HepG2 (cell line): ENCODE data around the gene MARK2. TPM values are rescaled to one million over a fixed set of nuclear protein-coding genes. Genes with fewer than 3 reads are reported as not detected.

ENCODE experiments used
- AGO2 ChIP-seq: fragments of 200-400 bp; formaldehyde crosslinking; optimal IDR thresholded peaks from 2 replicates; pipeline ENCODE3; 2017; ENCODE audit warnings: mild to moderate bottlenecking, low read depth, low read length, moderate library complexity
- NFYC ChIP-seq: IDR thresholded peaks from 2 replicates; pipeline ENCODE4 v1.6.1; 2016; ENCODE audit warnings: missing genetic modification reagents, missing compliant biosample characterization
- SMYD3 ChIP-seq: sonication (generic); formaldehyde crosslinking; IDR thresholded peaks from 2 replicates; pipeline ENCODE4 v1.8.1; 2023; ENCODE audit warnings: mild to moderate bottlenecking, missing genetic modification reagents
- SP140L ChIP-seq: sonication (generic); formaldehyde crosslinking; IDR thresholded peaks from 2 replicates; pipeline ENCODE4 v1.4.0; 2020; ENCODE audit warnings: missing genetic modification reagents, borderline replicate concordance
- SRY ChIP-seq: sonication (generic); formaldehyde crosslinking; IDR thresholded peaks from 2 replicates; pipeline ENCODE4 v1.8.0; 2022; ENCODE audit warnings: mild to moderate bottlenecking, missing genetic modification reagents
- TEAD2 ChIP-seq: sonication (generic); formaldehyde crosslinking; IDR thresholded peaks from 2 replicates; pipeline ENCODE4 v1.9.0; 2021; ENCODE audit warnings: missing genetic modification reagents
- polyA plus RNA-seq, 8 experiments: library from polyadenylated mRNA; depleted of rRNA in 3 of 8; stranded (reverse) in 7 of 8; unstranded in 1 of 8; fragments of >200 nt; fragmentation: Illumina TruSeq in 4 of 8; extraction: Trizol in 4 of 8; gene quantifications; 2 replicates each; pipeline versions ENCODE4 v1.2.1 to v1.2.3, GENCODE V29; 2011 to 2016; ENCODE audit warnings: low read depth in 4 of 8, missing spikeins in 1 of 8, mixed read lengths in 1 of 8; ENCODE audit not compliant: insufficient read depth in 1 of 8
- total RNA-seq, 5 experiments: library from RNA; depleted of rRNA; stranded (reverse); fragments of >200 nt; fragmentation: Illumina TruSeq; extraction: Trizol; gene quantifications; 2 replicates each; pipeline ENCODE4 v1.2.3, GENCODE V29; 2016; ENCODE audit warnings: low read depth in 1 of 5
- TF ChIP-seq, protein P1 (sequence below), 2 experiments: sonication (generic) in 1 of 2; formaldehyde crosslinking in 1 of 2; IDR thresholded peaks; 2 replicates each; pipeline versions ENCODE4 v1.4.0 to v1.6.1; 2018 to 2020; ENCODE audit warnings: missing genetic modification reagents in 2 of 2, borderline replicate concordance in 1 of 2, low read depth in 1 of 2, mild to moderate bottlenecking in 1 of 2, missing biosample characterization in 1 of 2
- TF ChIP-seq, protein P2 (sequence below): sonication (generic); formaldehyde crosslinking; IDR thresholded peaks from 2 replicates; pipeline ENCODE4 v1.5.0; 2020; ENCODE audit warnings: missing genetic modification reagents
- TF ChIP-seq, protein P3 (sequence below): IDR thresholded peaks from 2 replicates; pipeline ENCODE4 v1.6.1; 2016
- TF ChIP-seq, protein P4 (sequence below): sonication (generic); formaldehyde crosslinking; IDR thresholded peaks from 2 replicates; pipeline ENCODE4 v1.5.0; 2020; ENCODE audit warnings: mild to moderate bottlenecking, missing genetic modification reagents, borderline replicate concordance
- TF ChIP-seq, protein P5 (sequence below): sonication (generic); formaldehyde crosslinking; IDR thresholded peaks from 2 replicates; pipeline ENCODE4 v1.4.0; 2020; ENCODE audit warnings: missing genetic modification reagents, borderline replicate concordance

MARK2 gene
- total and polyA plus RNA-seq, 2 of the 13 experiments (the other 11 are each of a cell fraction or from before 2014, with no cell fraction given): 13.5 to 13.9 TPM

GRCh38 chr11:63862923-63863322 is 24.0 kb downstream of the MARK2 start (continued):
- TF ChIP-seq, protein P1, sequence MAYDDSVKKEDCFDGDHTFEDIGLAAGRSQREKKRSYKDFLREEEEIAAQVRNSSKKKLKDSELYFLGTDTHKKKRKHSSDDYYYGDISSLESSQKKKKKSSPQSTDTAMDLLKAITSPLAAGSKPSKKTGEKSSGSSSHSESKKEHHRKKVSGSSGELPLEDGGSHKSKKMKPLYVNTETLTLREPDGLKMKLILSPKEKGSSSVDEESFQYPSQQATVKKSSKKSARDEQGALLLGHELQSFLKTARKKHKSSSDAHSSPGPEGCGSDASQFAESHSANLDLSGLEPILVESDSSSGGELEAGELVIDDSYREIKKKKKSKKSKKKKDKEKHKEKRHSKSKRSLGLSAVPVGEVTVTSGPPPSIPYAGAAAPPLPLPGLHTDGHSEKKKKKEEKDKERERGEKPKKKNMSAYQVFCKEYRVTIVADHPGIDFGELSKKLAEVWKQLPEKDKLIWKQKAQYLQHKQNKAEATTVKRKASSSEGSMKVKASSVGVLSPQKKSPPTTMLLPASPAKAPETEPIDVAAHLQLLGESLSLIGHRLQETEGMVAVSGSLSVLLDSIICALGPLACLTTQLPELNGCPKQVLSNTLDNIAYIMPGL (CRISPR knock-in tag; IDR thresholded peaks at IDR 0.05; ENCODE audit: borderline replicate concordance in 1 of 2, low read depth in 1 of 2): 0 out of 4 replicates have a peak, but pooled peaks of 1 of the 2 experiments have one; percentile 31
- TF ChIP-seq, protein P2, sequence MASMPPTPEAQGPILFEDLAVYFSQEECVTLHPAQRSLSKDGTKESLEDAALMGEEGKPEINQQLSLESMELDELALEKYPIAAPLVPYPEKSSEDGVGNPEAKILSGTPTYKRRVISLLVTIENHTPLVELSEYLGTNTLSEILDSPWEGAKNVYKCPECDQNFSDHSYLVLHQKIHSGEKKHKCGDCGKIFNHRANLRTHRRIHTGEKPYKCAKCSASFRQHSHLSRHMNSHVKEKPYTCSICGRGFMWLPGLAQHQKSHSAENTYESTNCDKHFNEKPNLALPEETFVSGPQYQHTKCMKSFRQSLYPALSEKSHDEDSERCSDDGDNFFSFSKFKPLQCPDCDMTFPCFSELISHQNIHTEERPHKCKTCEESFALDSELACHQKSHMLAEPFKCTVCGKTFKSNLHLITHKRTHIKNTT (CRISPR knock-in tag): no peak
- TF ChIP-seq AGO2: no peak
- TF ChIP-seq NFYC (CRISPR knock-in tag): no peak
- TF ChIP-seq, protein P3, sequence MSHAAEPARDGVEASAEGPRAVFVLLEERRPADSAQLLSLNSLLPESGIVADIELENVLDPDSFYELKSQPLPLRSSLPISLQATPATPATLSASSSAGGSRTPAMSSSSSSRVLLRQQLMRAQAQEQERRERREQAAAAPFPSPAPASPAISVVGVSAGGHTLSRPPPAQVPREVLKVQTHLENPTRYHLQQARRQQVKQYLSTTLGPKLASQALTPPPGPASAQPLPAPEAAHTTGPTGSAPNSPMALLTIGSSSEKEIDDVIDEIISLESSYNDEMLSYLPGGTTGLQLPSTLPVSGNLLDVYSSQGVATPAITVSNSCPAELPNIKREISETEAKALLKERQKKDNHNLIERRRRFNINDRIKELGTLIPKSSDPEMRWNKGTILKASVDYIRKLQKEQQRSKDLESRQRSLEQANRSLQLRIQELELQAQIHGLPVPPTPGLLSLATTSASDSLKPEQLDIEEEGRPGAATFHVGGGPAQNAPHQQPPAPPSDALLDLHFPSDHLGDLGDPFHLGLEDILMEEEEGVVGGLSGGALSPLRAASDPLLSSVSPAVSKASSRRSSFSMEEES (CRISPR knock-in tag): 0 out of 2 replicates have a peak, but pooled peaks have one; percentile 29
- TF ChIP-seq SRY: no peak
- TF ChIP-seq, protein P4, sequence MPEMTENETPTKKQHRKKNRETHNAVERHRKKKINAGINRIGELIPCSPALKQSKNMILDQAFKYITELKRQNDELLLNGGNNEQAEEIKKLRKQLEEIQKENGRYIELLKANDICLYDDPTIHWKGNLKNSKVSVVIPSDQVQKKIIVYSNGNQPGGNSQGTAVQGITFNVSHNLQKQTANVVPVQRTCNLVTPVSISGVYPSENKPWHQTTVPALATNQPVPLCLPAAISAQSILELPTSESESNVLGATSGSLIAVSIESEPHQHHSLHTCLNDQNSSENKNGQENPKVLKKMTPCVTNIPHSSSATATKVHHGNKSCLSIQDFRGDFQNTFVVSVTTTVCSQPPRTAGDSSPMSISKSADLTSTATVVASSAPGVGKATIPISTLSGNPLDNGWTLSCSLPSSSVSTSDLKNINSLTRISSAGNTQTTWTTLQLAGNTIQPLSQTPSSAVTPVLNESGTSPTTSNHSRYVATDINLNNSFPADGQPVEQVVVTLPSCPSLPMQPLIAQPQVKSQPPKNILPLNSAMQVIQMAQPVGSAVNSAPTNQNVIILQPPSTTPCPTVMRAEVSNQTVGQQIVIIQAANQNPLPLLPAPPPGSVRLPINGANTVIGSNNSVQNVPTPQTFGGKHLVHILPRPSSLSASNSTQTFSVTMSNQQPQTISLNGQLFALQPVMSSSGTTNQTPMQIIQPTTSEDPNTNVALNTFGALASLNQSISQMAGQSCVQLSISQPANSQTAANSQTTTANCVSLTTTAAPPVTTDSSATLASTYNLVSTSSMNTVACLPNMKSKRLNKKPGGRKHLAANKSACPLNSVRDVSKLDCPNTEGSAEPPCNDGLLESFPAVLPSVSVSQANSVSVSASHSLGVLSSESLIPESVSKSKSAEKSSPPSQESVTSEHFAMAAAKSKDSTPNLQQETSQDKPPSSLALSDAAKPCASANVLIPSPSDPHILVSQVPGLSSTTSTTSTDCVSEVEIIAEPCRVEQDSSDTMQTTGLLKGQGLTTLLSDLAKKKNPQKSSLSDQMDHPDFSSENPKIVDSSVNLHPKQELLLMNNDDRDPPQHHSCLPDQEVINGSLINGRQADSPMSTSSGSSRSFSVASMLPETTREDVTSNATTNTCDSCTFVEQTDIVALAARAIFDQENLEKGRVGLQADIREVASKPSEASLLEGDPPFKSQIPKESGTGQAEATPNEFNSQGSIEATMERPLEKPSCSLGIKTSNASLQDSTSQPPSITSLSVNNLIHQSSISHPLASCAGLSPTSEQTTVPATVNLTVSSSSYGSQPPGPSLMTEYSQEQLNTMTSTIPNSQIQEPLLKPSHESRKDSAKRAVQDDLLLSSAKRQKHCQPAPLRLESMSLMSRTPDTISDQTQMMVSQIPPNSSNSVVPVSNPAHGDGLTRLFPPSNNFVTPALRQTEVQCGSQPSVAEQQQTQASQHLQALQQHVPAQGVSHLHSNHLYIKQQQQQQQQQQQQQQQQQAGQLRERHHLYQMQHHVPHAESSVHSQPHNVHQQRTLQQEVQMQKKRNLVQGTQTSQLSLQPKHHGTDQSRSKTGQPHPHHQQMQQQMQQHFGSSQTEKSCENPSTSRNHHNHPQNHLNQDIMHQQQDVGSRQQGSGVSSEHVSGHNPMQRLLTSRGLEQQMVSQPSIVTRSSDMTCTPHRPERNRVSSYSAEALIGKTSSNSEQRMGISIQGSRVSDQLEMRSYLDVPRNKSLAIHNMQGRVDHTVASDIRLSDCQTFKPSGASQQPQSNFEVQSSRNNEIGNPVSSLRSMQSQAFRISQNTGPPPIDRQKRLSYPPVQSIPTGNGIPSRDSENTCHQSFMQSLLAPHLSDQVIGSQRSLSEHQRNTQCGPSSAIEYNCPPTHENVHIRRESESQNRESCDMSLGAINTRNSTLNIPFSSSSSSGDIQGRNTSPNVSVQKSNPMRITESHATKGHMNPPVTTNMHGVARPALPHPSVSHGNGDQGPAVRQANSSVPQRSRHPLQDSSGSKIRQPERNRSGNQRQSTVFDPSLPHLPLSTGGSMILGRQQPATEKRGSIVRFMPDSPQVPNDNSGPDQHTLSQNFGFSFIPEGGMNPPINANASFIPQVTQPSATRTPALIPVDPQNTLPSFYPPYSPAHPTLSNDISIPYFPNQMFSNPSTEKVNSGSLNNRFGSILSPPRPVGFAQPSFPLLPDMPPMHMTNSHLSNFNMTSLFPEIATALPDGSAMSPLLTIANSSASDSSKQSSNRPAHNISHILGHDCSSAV (CRISPR knock-in tag): no peak
- TF ChIP-seq, protein P5, sequence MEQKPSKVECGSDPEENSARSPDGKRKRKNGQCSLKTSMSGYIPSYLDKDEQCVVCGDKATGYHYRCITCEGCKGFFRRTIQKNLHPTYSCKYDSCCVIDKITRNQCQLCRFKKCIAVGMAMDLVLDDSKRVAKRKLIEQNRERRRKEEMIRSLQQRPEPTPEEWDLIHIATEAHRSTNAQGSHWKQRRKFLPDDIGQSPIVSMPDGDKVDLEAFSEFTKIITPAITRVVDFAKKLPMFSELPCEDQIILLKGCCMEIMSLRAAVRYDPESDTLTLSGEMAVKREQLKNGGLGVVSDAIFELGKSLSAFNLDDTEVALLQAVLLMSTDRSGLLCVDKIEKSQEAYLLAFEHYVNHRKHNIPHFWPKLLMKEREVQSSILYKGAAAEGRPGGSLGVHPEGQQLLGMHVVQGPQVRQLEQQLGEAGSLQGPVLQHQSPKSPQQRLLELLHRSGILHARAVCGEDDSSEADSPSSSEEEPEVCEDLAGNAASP (CRISPR knock-in tag): peak; percentile 12; the same call in 1 of the 2 replicates
- TF ChIP-seq SP140L (CRISPR knock-in tag): no peak
- TF ChIP-seq TEAD2 (CRISPR knock-in tag): no peak
- no peak for TF ChIP-seq SMYD3 (CRISPR knock-in tag)
